ENCODE results near the gene ACVR1. TPM values are rescaled to one million over a fixed set of nuclear protein-coding genes. Genes with fewer than 3 reads are reported as not detected.

Gene ACVR1
- total RNA-seq, 4 donors from 2014 or later, result 4.7 to 18.7 (median 10.3) TPM

- peaks cover 0 to 6% (median 0%) of the 10 kb centered on the region in 3 donors for H3K36me3 ChIP-seq
- H3K4me3 ChIP-seq, result no peak overlapping the region
- H3K9me3 ChIP-seq, result no peaks in the 10 kb centered on the region
- H3K4me1 ChIP-seq, result peaks cover 9 to 51% (median 19%) of the 10 kb centered on the region in 3 donors
- 57 to 58% methylated on average over 5 of the region's 5 CpGs for WGBS, 2 donors
- peak overlapping the region in 2 of 4 donors; percentile 72 to 73 for H3K27ac ChIP-seq
- DNase-seq, result no peak
- TF ChIP-seq POLR2A (IDR thresholded peaks at IDR 0.05) (no peak), CTCF (IDR thresholded peaks at IDR 0.05) (no peak)
- H3K27me3 ChIP-seq, result no peaks in the 10 kb centered on the region
- intact Hi-C loops (cut with DNase I), result no loop called here
These were observed 36.8 kb downstream of the ACVR1 start for GRCh38 chr2:157839162-157839801.

GRCh38 chr2:157838442-157839161, 37.5 kb downstream of the ACVR1 start:
- H3K27me3 ChIP-seq, result no peaks in the 10 kb centered on the region
- H3K36me3 ChIP-seq, result peaks cover 0 to 6% (median 0%) of the 10 kb centered on the region in 3 donors
- H3K27ac ChIP-seq, result peak overlapping the region; percentile 32 to 73 (median 72)
- H3K4me1 ChIP-seq, result peaks cover 9 to 51% (median 19%) of the 10 kb centered on the region in 3 donors
- H3K4me3 ChIP-seq, result peak overlapping the region in 3 of 4 donors; percentile 22 to 50 (median 26)
- TF ChIP-seq POLR2A (IDR thresholded peaks at IDR 0.05) (no peak), CTCF (IDR thresholded peaks at IDR 0.05) (no peak)
- intact Hi-C loops (cut with DNase I), result no loop called here
- no peaks in the 10 kb centered on the region for H3K9me3 ChIP-seq
- 18 to 29% methylated on average over 4 of the region's 4 CpGs for WGBS, 2 donors
- DNase-seq, result no peak

GRCh38 chr2:157837851-157838441, 38.2 kb downstream of the ACVR1 start:
- H3K4me3 ChIP-seq, result peak overlapping the region in 3 of 4 donors; percentile 22 to 50 (median 26)
- intact Hi-C loops (cut with DNase I), result no loop called here
- DNase-seq, result no peak
- H3K9me3 ChIP-seq, result no peaks in the 10 kb centered on the region
- WGBS, 2 donors, result 44 to 69% methylated on average over 12 to 13 of the region's 13 CpGs
- H3K4me1 ChIP-seq, result peaks cover 9 to 51% (median 19%) of the 10 kb centered on the region in 3 donors
- TF ChIP-seq POLR2A (IDR thresholded peaks at IDR 0.05) (no peak), CTCF (IDR thresholded peaks at IDR 0.05) (no peak)
- no peaks in the 10 kb centered on the region for H3K27me3 ChIP-seq
- H3K27ac ChIP-seq, result peak overlapping the region; percentile 32 to 73 (median 72)
- peaks cover 0 to 6% (median 0%) of the 10 kb centered on the region in 3 donors for H3K36me3 ChIP-seq

GRCh38 chr2:157836531-157836930, 39.6 kb downstream of the ACVR1 start:
- Histone ChIP-seq H3K27ac (no peak overlapping the region), H3K9me3 (no peaks in the 10 kb centered on the region), H3K36me3 (peaks cover 0 to 6% (median 0%) of the 10 kb centered on the region in 3 donors), H3K4me1 (peaks cover 9 to 49% (median 25%) of the 10 kb centered on the region in 3 donors), H3K4me3 (no peak overlapping the region), H3K27me3 (no peaks in the 10 kb centered on the region)
- no peak for DNase-seq
- intact Hi-C loops (cut with DNase I), result no loop called here
- 85 to 87% methylated on average over 3 of the region's 3 CpGs for WGBS, 2 donors
- TF ChIP-seq CTCF (IDR thresholded peaks at IDR 0.05) (no peak), POLR2A (IDR thresholded peaks at IDR 0.05) (no peak)

GRCh38 chr2:157835425-157835824, 40.7 kb downstream of the ACVR1 start:
- no peak for TF ChIP-seq CTCF (IDR thresholded peaks at IDR 0.05)
- no peak for TF ChIP-seq POLR2A (IDR thresholded peaks at IDR 0.05)
- no peak for DNase-seq
- Histone ChIP-seq H3K9me3 (no peaks in the 10 kb centered on the region), H3K27ac (no peak overlapping the region), H3K4me1 (peaks cover 14 to 49% (median 34%) of the 10 kb centered on the region in 3 donors), H3K27me3 (no peaks in the 10 kb centered on the region), H3K4me3 (no peak overlapping the region), H3K36me3 (peaks cover 0 to 6% (median 0%) of the 10 kb centered on the region in 3 donors)
- WGBS, 2 donors, result 69 to 100% methylated on average over 1 of the region's 1 CpG
- intact Hi-C loops (cut with DNase I), result no loop called here

All from esophagus squamous epithelium (tissue), 5 donors.